Psoas muscle (tissue), 8 donors: Measurements from ENCODE around the gene KRT17. TPM values are rescaled to one million over a fixed set of nuclear protein-coding genes. Genes with fewer than 3 reads are reported as not detected.
"Not testable (repeated sequence)": the region's sequence is repeated elsewhere in the genome, so short reads cannot be mapped to it uniquely, and the experiment has no call there.

Source experiments
- ATAC-seq, 4 donors: fragments of 200-7000 bp; cut with Tn5 transposase; one replicate each; pipeline ENCODE4 v1.9.1; 2020; ENCODE audit warnings: moderate library complexity in 3 of 4, mild to moderate bottlenecking in 2 of 4
- DNase-seq, 2 donors: peaks; one replicate each; pipeline ENCODE4 v3.0.0-alpha.2; 2020
- H3K27ac ChIP-seq: fragments of 200-600 bp; one replicate; pipeline ENCODE4 v1.8.0; 2022
- H3K27me3 ChIP-seq, 3 donors: fragments of 200-600 bp in 1 of 3; one replicate each; pipeline versions ENCODE4 v1.6.1 to v1.8.0; 2013 to 2022; ENCODE audit warnings: low read length in 2 of 3, mild to moderate bottlenecking in 2 of 3, moderate library complexity in 1 of 3; ENCODE audit not compliant: insufficient read depth in 3 of 3
- H3K36me3 ChIP-seq, 2 donors: fragments of 200-600 bp in 1 of 2; one replicate each; pipeline versions ENCODE4 v1.6.1 to v1.8.0; 2013 to 2022; ENCODE audit warnings: low read depth in 1 of 2, mild to moderate bottlenecking in 1 of 2, moderate library complexity in 1 of 2; ENCODE audit not compliant: insufficient read depth in 1 of 2
- H3K4me1 ChIP-seq: fragments of 200-600 bp; one replicate; pipeline ENCODE4 v1.8.0; 2022
- H3K4me3 ChIP-seq: fragments of 200-600 bp; one replicate; pipeline ENCODE4 v1.8.0; 2022; ENCODE audit warnings: mild to moderate bottlenecking
- H3K9me3 ChIP-seq: fragments of 200-600 bp; one replicate; pipeline ENCODE4 v1.8.0; 2022
- WGBS, 3 donors: extraction: QIAGEN DNeasy Blood & Tissue Kit; methylation state at CpG; one replicate each; pipeline versions ENCODE4 v1.1.6 to v1.1.7; 2013; 5-methylcytosine and 5-hydroxymethylcytosine counted together
- intact Hi-C, 2 donors: fragments of 100-400 bp; cut with DNase I; formaldehyde crosslinking; loops; one replicate each; pipeline versions ENCODE4 v1.11.0 to v1.14.2; 2022
- polyA plus RNA-seq, 3 donors: library from polyadenylated mRNA; stranded (reverse); fragments of 200-250 nt; gene quantifications; one replicate each; pipeline ENCODE4 v1.2.3, GENCODE V29; 2013
- total RNA-seq, 4 donors: library from RNA; stranded (reverse); fragmentation: NEBNext Ultra II Directional in 2 of 4; extraction: Animal tissue kit (Norgen Biotek cat#: 25700) in 2 of 4; gene quantifications; one replicate each; pipeline versions ENCODE4 v1.2.1 to v1.2.4, GENCODE V29; 2021 to 2023
- TF ChIP-seq, protein P1 (sequence below): fragments of 200-600 bp; IDR thresholded peaks from one replicate; pipeline ENCODE4 v1.8.0; 2022; ENCODE audit warnings: antibody characterized with exemption
- donor health status: healthy with polysubstance abuse.
- donor health status: DM: no; HTN: no; CAD: no; lungs with moderate emphysema.
- donor health status: Bipolar disorder and iron deficiency.
- donor health status: healthy.
- donor health status: DM: yes; HTN: yes; CAD: no.
- donor health status: DM: no; HTN: no; CAD: no.
- donor health status: DM: no; HTN: no; CAD: no.
- donor health status: DM: yes; HTN: yes; CAD: no.

KRT17 gene
- total and polyA plus RNA-seq, 7 donors: 0.10 to 0.38 (median 0.20) TPM; not detected in 4

DNA sequence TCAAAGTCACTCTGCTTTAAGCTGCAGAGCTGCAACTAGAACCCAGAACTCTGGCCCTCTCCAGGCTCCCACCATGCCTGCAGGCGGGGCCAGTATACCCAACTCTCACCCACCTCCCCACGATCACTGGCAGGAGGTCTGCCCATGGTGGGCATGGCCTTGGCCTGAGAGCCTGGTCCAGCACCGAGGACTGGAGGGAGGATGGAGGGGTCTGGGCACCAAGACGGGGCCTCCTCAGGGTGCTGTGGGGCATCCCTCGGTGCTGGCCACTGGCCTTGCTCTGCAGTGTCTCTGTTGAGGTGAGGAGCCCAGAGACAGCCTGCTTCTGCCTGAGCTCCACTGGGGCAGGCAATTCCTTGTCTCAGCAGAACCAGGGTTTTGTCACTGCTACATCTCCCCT is 10.3 kb downstream of the KRT17 start:
- Histone ChIP-seq H3K4me3 (no peak overlapping the region), H3K36me3 (no peaks in the 10 kb centered on the region), H3K27ac (no peak overlapping the region), H3K4me1 (no peaks in the 10 kb centered on the region), H3K9me3 (no peaks in the 10 kb centered on the region), H3K27me3 (peaks cover 0 to 1% (median 0%) of the 10 kb centered on the region in 3 donors)
- DNase-seq (no peak), ATAC-seq (no peak)
- intact Hi-C loops: no loop called here
- TF ChIP-seq, protein P1, sequence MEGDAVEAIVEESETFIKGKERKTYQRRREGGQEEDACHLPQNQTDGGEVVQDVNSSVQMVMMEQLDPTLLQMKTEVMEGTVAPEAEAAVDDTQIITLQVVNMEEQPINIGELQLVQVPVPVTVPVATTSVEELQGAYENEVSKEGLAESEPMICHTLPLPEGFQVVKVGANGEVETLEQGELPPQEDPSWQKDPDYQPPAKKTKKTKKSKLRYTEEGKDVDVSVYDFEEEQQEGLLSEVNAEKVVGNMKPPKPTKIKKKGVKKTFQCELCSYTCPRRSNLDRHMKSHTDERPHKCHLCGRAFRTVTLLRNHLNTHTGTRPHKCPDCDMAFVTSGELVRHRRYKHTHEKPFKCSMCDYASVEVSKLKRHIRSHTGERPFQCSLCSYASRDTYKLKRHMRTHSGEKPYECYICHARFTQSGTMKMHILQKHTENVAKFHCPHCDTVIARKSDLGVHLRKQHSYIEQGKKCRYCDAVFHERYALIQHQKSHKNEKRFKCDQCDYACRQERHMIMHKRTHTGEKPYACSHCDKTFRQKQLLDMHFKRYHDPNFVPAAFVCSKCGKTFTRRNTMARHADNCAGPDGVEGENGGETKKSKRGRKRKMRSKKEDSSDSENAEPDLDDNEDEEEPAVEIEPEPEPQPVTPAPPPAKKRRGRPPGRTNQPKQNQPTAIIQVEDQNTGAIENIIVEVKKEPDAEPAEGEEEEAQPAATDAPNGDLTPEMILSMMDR: no peak
- 81 to 90% (median 82%) methylated on average over 5 of the region's 5 CpGs for WGBS, 3 donors

DNA sequence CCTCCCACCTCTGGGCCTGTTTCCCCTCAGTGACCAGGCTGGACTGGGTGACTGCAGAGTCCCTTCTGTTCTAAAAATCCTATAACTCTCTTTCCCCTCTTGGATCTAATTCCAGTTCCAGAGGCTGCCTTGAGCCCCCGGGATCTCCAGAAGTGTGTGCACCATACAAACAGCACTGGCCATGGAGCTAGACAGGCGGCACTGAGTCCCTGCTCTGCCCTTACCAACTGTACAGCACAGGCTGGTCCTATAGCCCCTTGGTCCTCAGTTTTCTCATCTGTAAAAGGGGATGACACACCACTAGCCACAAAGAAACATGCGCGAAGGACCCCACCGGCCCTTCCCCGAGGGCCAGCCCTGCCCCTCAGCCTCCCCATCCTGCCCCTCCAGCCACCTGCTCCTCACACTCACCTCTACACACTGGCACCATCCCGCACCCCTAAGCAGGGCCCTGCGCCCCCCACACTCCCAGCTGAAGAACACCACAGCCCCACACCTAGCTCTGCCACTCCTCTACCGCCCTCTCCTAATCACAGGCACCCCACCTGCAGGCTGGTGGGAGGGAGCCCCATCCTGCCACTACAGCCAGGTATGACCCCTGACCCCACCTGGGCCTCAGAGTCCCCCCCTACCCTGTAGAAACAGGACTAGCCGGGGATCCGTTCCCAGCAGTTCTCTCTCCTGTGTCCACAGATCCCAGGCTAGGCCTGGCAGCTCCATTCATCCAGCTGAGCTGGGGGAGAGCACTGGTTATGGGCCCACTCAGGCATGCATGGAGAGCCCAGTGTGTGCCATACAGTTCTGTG is 10.9 kb downstream of the KRT17 start:
- WGBS, 3 donors: 77 to 86% (median 84%) methylated on average over 11 of the region's 11 CpGs
- intact Hi-C loops: no loop called here
- Histone ChIP-seq H3K4me3 (no peak overlapping the region), H3K4me1 (no peaks in the 10 kb centered on the region), H3K27ac (no peak overlapping the region), H3K36me3 (no peaks in the 10 kb centered on the region), H3K27me3 (peaks cover 0 to 1% (median 0%) of the 10 kb centered on the region in 3 donors), H3K9me3 (no peaks in the 10 kb centered on the region)
- ATAC-seq: no peak
- TF ChIP-seq, protein P1: no peak
- DNase-seq: no peak

DNA sequence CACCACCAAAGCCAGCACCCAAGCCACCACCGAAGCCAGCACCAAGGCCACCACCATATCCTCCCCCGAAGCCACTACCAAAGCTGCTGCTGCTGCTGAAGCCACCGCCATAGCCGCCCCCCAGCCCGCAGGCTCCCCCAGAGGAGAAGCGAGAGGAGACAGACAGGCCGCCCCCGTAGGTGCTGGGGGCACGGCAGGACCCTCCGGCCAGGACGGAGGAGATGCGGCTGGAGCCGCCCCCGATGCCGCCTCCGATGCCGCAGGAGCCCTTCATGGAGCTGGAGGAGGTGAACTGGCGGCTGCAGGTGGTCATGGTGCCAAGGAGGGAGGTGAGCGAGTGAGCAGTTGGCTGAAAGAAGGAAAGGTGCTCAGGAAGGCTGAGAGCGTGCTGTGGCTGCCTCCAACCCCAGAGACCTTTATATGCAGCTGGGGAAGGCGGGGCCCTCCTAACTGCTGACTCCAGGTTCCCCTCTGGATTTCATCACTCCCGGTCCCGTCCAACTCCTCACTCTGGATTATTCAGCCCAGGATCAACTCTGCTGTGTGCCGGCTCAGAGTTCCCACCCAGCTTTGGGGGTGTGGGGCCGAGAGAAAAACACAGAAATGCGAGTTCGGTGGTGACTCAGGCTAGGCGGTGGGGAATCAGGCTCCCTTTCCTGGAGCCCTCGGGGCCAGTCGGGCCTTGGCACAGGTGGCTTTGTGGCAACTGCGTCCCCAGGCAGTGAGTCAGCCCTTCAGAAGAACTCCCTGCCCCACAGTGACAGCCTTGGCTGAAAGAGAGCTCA is 11.8 kb downstream of the KRT17 start, which contains the start of gene KRT16:
TSS of gene KRT16 (minus strand) at position 392 of the 785 bp plus-strand sequence. CDS start at position 313, 79 bp downstream.
- H3K4me1 ChIP-seq, H3K4me3 ChIP-seq, H3K36me3 ChIP-seq, H3K27ac ChIP-seq, H3K9me3 ChIP-seq, intact Hi-C loops, H3K27me3 ChIP-seq: not testable (repeated sequence)
- ATAC-seq (peak in 2 of 4 donors; percentile 72 to 76), DNase-seq (peak in 1 of 2 donors; percentile 30)
- WGBS, 3 donors: 60 to 68% (median 67%) methylated on average over 23 to 31 of the region's 31 CpGs

DNA sequence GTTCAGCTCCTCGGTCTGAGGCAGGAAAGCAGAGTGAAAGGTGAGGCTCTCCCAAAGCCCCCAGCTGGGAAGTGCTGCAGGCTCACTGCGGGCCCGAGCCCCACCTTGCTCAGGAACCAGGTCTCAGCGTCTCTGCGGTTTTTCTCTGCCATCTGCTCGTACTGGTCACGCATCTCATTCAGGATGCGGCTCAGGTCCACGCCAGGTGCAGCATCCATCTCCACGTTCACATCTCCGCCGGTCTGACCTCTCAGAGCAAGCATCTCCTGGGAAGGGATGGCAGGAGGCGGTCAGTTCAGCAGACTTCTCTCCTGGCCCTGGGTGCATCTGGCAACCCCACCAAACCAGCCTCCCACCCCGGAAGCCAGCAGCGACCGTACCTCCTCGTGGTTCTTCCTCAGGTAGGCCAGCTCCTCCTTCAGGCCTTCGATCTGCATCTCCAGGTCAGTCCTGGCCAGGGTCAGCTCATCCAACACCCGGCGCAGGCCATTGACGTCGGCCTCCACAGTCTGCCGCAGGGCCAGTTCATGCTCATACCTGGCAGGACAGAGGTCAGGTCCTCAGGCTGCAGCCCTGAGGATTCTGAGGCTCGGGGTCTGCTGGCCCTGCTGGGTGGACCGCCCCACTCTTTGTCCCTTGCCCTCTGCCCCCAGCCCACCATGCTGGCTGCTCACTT is 13.3 kb downstream of the KRT17 start:
- ATAC-seq (no peak), DNase-seq (no peak)
- Histone ChIP-seq H3K36me3 (no peaks in the 10 kb centered on the region), H3K27me3 (peaks cover 0 to 3% (median 0%) of the 10 kb centered on the region in 3 donors), H3K4me3 (no peak overlapping the region), H3K9me3 (peaks cover 12% of the 10 kb centered on the region), H3K27ac (no peak overlapping the region), H3K4me1 (no peaks in the 10 kb centered on the region)
- intact Hi-C loops: no loop called here
- TF ChIP-seq, protein P1: no peak
- WGBS, 3 donors: 83 to 89% (median 87%) methylated on average over 25 of the region's 25 CpGs

DNA sequence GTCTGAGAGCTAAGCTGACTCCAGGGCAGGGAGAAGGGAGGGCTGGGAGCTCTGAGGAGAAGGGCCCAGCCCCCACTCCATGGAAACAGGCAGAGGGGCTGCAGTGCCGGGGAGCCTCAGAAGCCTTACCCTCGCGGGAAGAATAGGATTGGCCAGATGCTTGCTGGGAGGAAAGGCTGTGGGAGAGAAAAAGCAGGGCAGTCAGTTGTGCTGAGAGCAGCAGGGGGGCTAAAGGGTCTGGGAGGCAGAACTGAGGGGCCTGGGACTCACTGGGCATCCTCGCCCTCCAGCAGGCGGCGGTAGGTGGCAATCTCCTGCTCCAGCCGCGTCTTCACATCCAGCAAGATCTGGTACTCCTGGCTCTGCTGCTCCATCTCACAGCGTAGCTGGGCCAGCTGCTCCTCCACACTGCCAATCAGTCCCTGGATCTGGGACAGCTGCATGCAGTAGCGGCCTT is 14.3 kb downstream of the KRT17 start:
- intact Hi-C loops, H3K4me3 ChIP-seq, DNase-seq, H3K27me3 ChIP-seq, H3K36me3 ChIP-seq, H3K4me1 ChIP-seq, ATAC-seq, H3K27ac ChIP-seq: not testable (repeated sequence)
- H3K9me3 ChIP-seq: peaks cover 14% of the 10 kb centered on the region
- 8 to 15% (median 14%) methylated on average over 10 of the region's 10 CpGs for WGBS, 3 donors

DNA sequence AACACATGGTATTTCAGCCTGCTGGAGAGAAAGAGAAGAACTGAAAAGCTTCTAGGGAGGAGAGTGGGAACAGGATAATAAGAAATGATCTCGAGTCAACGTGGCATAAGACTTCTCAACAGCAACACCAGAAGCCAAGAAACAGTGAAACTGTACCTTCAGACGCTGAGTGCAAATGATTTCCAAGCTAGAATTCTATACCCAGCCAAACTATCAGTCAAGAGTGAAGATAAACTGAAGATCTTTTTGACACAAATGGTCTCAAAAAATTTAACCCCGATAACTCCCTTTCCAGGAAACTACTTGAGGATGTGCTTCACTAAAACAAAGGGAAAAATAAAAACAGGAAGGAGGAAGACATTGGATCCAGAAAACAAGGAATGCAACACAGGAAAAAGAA is 17.4 kb downstream of the KRT17 start:
- H3K4me3 ChIP-seq, intact Hi-C loops, H3K4me1 ChIP-seq, DNase-seq, H3K27ac ChIP-seq, ATAC-seq, H3K27me3 ChIP-seq, H3K36me3 ChIP-seq: not testable (repeated sequence)
- peaks cover 14% of the 10 kb centered on the region for H3K9me3 ChIP-seq
- 63 to 90% (median 71%) methylated on average over 4 of the region's 4 CpGs for WGBS, 3 donors
